Progenitor cell of endocrine pancreas (in vitro differentiated cells): ENCODE measurements around the gene BMP10. TPM values are rescaled to one million over a fixed set of nuclear protein-coding genes. Genes with fewer than 3 reads are reported as not detected.

Source experiments
- DNase-seq: peaks from one replicate; pipeline ENCODE4 v3.0.0; 2021; ENCODE audit warnings: low spot score; ENCODE audit not compliant: unreplicated experiment
- H3K27ac Mint-ChIP-seq: 2 replicates; pipeline ENCODE4 v1.8.0; 2021; ENCODE audit warnings: mild to moderate bottlenecking, moderate library complexity, mixed read lengths
- H3K27me3 Mint-ChIP-seq: 2 replicates; pipeline ENCODE4 v1.8.0; 2021; ENCODE audit warnings: mixed read lengths
- H3K36me3 Mint-ChIP-seq: 2 replicates; pipeline ENCODE4 v1.8.0; 2022; ENCODE audit warnings: mixed read lengths; ENCODE audit not compliant: insufficient read depth
- H3K4me1 Mint-ChIP-seq: 2 replicates; pipeline ENCODE4 v1.8.0; 2021; ENCODE audit warnings: low read depth, mixed read lengths
- H3K4me3 Mint-ChIP-seq: 2 replicates; pipeline ENCODE4 v1.8.0; 2021; ENCODE audit warnings: low read depth, mild to moderate bottlenecking, moderate library complexity, mixed read lengths
- H3K9me3 Mint-ChIP-seq: 2 replicates; pipeline ENCODE4 v1.8.0; 2021; ENCODE audit warnings: low read depth, mixed read lengths
- CTCF ChIP-seq: fragments of 200-600 bp; sonication (generic); IDR thresholded peaks from one replicate; pipeline ENCODE4 v1.5.0; 2021; ENCODE audit warnings: antibody characterized with exemption, mild to moderate bottlenecking; ENCODE audit not compliant: unreplicated experiment
- total RNA-seq: library from RNA; stranded (reverse); gene quantifications from 2 replicates; pipeline ENCODE4 v1.2.1, GENCODE V29; 2021

Gene BMP10
- total RNA-seq, 1 donor from 2014 or later, result not detected

- Mint-ChIP-seq H3K27ac (no peak overlapping the region), H3K36me3 (no peaks in the 10 kb centered on the region), H3K4me1 (peaks cover 4% of the 10 kb centered on the region), H3K27me3 (peaks cover 21% of the 10 kb centered on the region), H3K9me3 (no peaks in the 10 kb centered on the region), H3K4me3 (no peak overlapping the region)
- TF ChIP-seq CTCF, result no peak
- DNase-seq, result no peak
Measured at GRCh38 chr2:68853915-68854314, 17.3 kb downstream of the BMP10 start.

GRCh38 chr2:68853035-68853434 lies 18.2 kb downstream of the BMP10 start:
- no peak for TF ChIP-seq CTCF
- Mint-ChIP-seq H3K36me3 (no peaks in the 10 kb centered on the region), H3K9me3 (no peaks in the 10 kb centered on the region), H3K27ac (no peak overlapping the region), H3K4me1 (peaks cover 4% of the 10 kb centered on the region), H3K27me3 (peaks cover 17% of the 10 kb centered on the region), H3K4me3 (no peak overlapping the region)
- no peak for DNase-seq

GRCh38 chr2:68850524-68850923 lies 20.7 kb downstream of the BMP10 start:
- H3K9me3 Mint-ChIP-seq, result no peaks in the 10 kb centered on the region
- peaks cover 10% of the 10 kb centered on the region for H3K27me3 Mint-ChIP-seq
- no peak for TF ChIP-seq CTCF
- H3K4me3 Mint-ChIP-seq, result no peak overlapping the region
- no peaks in the 10 kb centered on the region for H3K36me3 Mint-ChIP-seq
- peaks cover 4% of the 10 kb centered on the region for H3K4me1 Mint-ChIP-seq
- H3K27ac Mint-ChIP-seq, result no peak overlapping the region
- DNase-seq, result no peak

- DNase-seq, result no peak
- Mint-ChIP-seq H3K4me3 (no peak overlapping the region), H3K27me3 (peaks cover 8% of the 10 kb centered on the region), H3K9me3 (no peaks in the 10 kb centered on the region), H3K36me3 (no peaks in the 10 kb centered on the region), H3K4me1 (peaks cover 4% of the 10 kb centered on the region), H3K27ac (peak overlapping the region; percentile 44)
- no peak for TF ChIP-seq CTCF
Measured at GRCh38 chr2:68849579-68850030, 21.6 kb downstream of the BMP10 start.

- H3K4me3 Mint-ChIP-seq, result no peak overlapping the region
- DNase-seq, result no peak
- no peak overlapping the region for H3K27ac Mint-ChIP-seq
- no peaks in the 10 kb centered on the region for H3K36me3 Mint-ChIP-seq
- no peaks in the 10 kb centered on the region for H3K9me3 Mint-ChIP-seq
- TF ChIP-seq CTCF, result no peak
- H3K4me1 Mint-ChIP-seq, result peaks cover 4% of the 10 kb centered on the region
- peaks cover 8% of the 10 kb centered on the region for H3K27me3 Mint-ChIP-seq
Measured at GRCh38 chr2:68847751-68848150, 23.4 kb downstream of the BMP10 start.
